ENCODE measurements around the gene SYNE2.

DNA sequence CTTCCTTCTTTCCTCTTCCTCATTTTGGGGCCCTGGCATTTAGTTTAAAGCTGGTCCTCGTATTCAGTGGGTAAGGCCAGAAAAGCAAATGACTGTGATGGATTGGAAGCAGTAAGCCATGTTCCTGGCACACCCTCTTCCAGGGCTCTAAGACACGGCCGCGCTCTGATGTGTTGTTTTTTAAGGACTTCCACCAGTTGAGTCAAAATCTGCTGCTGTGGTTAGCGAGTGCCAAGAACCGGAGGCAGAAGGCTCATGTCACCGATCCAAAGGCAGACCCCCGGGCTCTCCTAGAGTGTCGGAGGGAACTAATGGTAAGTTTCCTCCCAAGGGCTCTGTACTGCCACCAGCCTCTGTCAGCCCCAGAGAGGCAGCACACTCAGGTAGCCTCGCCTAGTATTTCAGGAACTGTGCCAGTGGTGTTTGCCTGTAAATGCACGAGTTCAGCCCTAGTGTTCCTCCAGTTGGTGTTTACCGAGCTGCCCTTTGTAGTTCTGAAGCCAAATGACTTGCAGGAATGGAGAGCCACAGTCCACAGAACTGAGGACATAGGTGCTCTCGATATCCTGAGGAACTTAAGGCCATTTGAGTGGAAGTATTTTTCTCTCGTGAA is 368.7 kb downstream of the SYNE2 start:
- no peak for TF ChIP-seq NR2C2 (CRISPR knock-in tag; IDR thresholded peaks at IDR 0.05)
- no peak for TF ChIP-seq CTCF (IDR thresholded peaks at IDR 0.05)
- TF ChIP-seq JAZF1 (CRISPR knock-in tag; IDR thresholded peaks at IDR 0.05): no peak
- TF ChIP-seq, protein P1, sequence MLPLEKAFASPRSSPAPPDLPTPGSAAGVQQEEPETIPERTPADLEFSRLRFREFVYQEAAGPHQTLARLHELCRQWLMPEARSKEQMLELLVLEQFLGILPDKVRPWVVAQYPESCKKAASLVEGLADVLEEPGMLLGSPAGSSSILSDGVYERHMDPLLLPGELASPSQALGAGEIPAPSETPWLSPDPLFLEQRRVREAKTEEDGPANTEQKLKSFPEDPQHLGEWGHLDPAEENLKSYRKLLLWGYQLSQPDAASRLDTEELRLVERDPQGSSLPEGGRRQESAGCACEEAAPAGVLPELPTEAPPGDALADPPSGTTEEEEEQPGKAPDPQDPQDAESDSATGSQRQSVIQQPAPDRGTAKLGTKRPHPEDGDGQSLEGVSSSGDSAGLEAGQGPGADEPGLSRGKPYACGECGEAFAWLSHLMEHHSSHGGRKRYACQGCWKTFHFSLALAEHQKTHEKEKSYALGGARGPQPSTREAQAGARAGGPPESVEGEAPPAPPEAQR (CRISPR knock-in tag; IDR thresholded peaks at IDR 0.05): no peak
- TF ChIP-seq, protein P2, sequence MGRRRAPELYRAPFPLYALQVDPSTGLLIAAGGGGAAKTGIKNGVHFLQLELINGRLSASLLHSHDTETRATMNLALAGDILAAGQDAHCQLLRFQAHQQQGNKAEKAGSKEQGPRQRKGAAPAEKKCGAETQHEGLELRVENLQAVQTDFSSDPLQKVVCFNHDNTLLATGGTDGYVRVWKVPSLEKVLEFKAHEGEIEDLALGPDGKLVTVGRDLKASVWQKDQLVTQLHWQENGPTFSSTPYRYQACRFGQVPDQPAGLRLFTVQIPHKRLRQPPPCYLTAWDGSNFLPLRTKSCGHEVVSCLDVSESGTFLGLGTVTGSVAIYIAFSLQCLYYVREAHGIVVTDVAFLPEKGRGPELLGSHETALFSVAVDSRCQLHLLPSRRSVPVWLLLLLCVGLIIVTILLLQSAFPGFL (CRISPR knock-in tag; IDR thresholded peaks at IDR 0.05; ENCODE audit: borderline replicate concordance): no peak
- TF ChIP-seq ESRRA (CRISPR knock-in tag; IDR thresholded peaks at IDR 0.05; ENCODE audit: borderline replicate concordance): no peak
